ENCODE measurements around the gene MYLK. TPM values are rescaled to one million over a fixed set of nuclear protein-coding genes. Genes with fewer than 3 reads are reported as not detected.

Gene MYLK
- total and polyA plus RNA-seq, 10 of the 15 experiments (the other 5 are each of a cell fraction or from before 2014, with no cell fraction given) = 0.04 to 1.6 (median 0.42) TPM; not detected in 1

DNA sequence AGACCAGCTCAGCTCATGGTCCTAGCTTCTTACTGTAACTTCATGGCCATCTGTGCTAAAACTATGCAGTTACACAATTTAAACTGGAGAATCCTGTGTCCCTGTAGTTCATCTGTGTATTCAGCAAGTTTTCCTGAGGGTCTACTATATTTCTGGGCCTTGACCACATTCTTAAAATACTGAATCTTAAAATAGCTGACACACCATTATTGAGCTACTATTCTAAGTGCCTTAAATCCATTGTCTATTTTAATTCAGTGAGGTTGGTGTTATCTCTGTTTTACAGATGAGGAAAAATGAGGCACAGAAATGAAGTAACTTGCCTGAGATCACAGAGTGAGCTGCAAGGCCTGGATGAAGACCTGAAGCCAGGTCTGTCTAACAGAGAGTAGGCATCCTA lies 22.0 kb downstream of the MYLK start:
- ChIA-PET RAD21 (ENCODE audit: unreplicated experiment) (interaction anchor here (1.0 kb wide), 1 partner anchor 210 kb away, joined by 3 read pairs; no protein-coding TSS in a partner anchor), POLR2A (no interaction called here), CTCF (no interaction called here), SMC1A (ENCODE audit: uncharacterized antibody, unreplicated experiment) (no interaction called here)
- in situ Hi-C loops (cut with MboI) = no loop called here
- Histone ChIP-seq H3K36me3 (ENCODE audit: control insufficient read depth in 2 of 2, insufficient read depth in 2 of 2, low read length in 1 of 2) (no peaks in the 10 kb centered on the region), H3K9ac (ENCODE audit: control insufficient read depth, insufficient read depth, low read length) (no peak overlapping the region), H3K27me3 (replicated peaks in 1 of 2; ENCODE audit: control insufficient read depth in 2 of 2, insufficient read depth in 2 of 2, low read length in 1 of 2) (no peaks in the 10 kb centered on the region; a peak in 1 of 4 replicates), H3K4me3 (no peak overlapping the region), H3K79me2 (ENCODE audit: control insufficient read depth, insufficient read depth, low read length) (no peaks in the 10 kb centered on the region), H3K4me1 (ENCODE audit: control insufficient read depth, insufficient read depth, low read length) (no peaks in the 10 kb centered on the region), H2AFZ (ENCODE audit: control insufficient read depth, low read depth, low read length) (no peak overlapping the region), H3K9me3 (replicated peaks; ENCODE audit: control insufficient read depth, insufficient read depth, low read length) (no peaks in the 10 kb centered on the region), H3K27ac (ENCODE audit: control insufficient read depth, insufficient read depth) (no peak overlapping the region), H4K20me1 (ENCODE audit: control insufficient read depth, insufficient read depth) (no peaks in the 10 kb centered on the region), H3K4me2 (ENCODE audit: control insufficient read depth, insufficient read depth) (no peak overlapping the region)
- FAIRE-seq = no peak
- TF ChIP-seq SUPT20H (IDR thresholded peaks at IDR 0.05; ENCODE audit: borderline replicate concordance, control insufficient read depth, low read depth, low read length) (no peak), ESRRA (IDR thresholded peaks at IDR 0.05; ENCODE audit: low read length) (no peak), ASH2L (IDR thresholded peaks at IDR 0.05; ENCODE audit: borderline replicate concordance, low read depth) (no peak), STAT3 (IDR thresholded peaks at IDR 0.05; ENCODE audit: low read depth, low read length) (no peak), MYC (IDR thresholded peaks at IDR 0.05; ENCODE audit: insufficient read depth, insufficient read length, insufficient replicate concordance, low read length, severe bottlenecking) (no peak), SMAD5 (IDR thresholded peaks at IDR 0.05; ENCODE audit: low read depth) (no peak), NR2F1 (conservative IDR thresholded peaks at IDR 0.05) (no peak), IKZF2 (IDR thresholded peaks at IDR 0.05) (no peak), POU2F2 (IDR thresholded peaks at IDR 0.05; ENCODE audit: borderline replicate concordance, low read depth, low read length) (no peak), SIN3A (IDR thresholded peaks at IDR 0.05; ENCODE audit: low read depth, low read length) (no peak), ZNF384 (IDR thresholded peaks at IDR 0.05; ENCODE audit: borderline replicate concordance, low read depth, low read length) (no peak)
- TF ChIP-seq, protein P1, sequence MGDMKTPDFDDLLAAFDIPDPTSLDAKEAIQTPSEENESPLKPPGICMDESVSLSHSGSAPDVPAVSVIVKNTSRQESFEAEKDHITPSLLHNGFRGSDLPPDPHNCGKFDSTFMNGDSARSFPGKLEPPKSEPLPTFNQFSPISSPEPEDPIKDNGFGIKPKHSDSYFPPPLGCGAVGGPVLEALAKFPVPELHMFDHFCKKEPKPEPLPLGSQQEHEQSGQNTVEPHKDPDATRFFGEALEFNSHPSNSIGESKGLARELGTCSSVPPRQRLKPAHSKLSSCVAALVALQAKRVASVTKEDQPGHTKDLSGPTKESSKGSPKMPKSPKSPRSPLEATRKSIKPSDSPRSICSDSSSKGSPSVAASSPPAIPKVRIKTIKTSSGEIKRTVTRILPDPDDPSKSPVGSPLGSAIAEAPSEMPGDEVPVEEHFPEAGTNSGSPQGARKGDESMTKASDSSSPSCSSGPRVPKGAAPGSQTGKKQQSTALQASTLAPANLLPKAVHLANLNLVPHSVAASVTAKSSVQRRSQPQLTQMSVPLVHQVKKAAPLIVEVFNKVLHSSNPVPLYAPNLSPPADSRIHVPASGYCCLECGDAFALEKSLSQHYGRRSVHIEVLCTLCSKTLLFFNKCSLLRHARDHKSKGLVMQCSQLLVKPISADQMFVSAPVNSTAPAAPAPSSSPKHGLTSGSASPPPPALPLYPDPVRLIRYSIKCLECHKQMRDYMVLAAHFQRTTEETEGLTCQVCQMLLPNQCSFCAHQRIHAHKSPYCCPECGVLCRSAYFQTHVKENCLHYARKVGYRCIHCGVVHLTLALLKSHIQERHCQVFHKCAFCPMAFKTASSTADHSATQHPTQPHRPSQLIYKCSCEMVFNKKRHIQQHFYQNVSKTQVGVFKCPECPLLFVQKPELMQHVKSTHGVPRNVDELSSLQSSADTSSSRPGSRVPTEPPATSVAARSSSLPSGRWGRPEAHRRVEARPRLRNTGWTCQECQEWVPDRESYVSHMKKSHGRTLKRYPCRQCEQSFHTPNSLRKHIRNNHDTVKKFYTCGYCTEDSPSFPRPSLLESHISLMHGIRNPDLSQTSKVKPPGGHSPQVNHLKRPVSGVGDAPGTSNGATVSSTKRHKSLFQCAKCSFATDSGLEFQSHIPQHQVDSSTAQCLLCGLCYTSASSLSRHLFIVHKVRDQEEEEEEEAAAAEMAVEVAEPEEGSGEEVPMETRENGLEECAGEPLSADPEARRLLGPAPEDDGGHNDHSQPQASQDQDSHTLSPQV (IDR thresholded peaks at IDR 0.05) = no peak
- TF ChIP-seq, protein P2, sequence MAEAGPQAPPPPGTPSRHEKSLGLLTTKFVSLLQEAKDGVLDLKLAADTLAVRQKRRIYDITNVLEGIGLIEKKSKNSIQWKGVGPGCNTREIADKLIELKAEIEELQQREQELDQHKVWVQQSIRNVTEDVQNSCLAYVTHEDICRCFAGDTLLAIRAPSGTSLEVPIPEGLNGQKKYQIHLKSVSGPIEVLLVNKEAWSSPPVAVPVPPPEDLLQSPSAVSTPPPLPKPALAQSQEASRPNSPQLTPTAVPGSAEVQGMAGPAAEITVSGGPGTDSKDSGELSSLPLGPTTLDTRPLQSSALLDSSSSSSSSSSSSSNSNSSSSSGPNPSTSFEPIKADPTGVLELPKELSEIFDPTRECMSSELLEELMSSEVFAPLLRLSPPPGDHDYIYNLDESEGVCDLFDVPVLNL (IDR thresholded peaks at IDR 0.05; ENCODE audit: low read depth, low read length) = no peak
- ATAC-seq = no peak
- no TSS peak for BruUV-seq (replicated peaks)
- intact Hi-C loops (cut with micrococcal nuclease; ENCODE audit: unreplicated experiment) = no loop called here
- DNase-seq (ENCODE audit: low read depth, low spot score) = no peak
